HG03432 (cell line): ENCODE results near the gene CCDC116.
"Not testable (repeated sequence)": the region's sequence is repeated elsewhere in the genome, so short reads cannot be mapped to it uniquely, and the experiment has no call there.

ENCODE experiments used
- ATAC-seq: cut with Tn5 transposase; IDR thresholded peaks from one replicate; pipeline ENCODE4 v1.9.1; 2021; ENCODE audit warnings: mild to moderate bottlenecking, moderate library complexity; ENCODE audit not compliant: unreplicated experiment

Gene CCDC116

GRCh38 chr22:21629255-21630149, 3.1 kb upstream of the CCDC116 start, which contains the start of gene YDJC:
Gene YDJC (minus strand): TSS chr22:21630022. CDS start chr22:21630014, 8 bp downstream.
- ATAC-seq, result peak; percentile 80

GRCh38 chr22:21631025-21631424, 1.5 kb upstream of the CCDC116 start:
- ATAC-seq, result no peak

DNA sequence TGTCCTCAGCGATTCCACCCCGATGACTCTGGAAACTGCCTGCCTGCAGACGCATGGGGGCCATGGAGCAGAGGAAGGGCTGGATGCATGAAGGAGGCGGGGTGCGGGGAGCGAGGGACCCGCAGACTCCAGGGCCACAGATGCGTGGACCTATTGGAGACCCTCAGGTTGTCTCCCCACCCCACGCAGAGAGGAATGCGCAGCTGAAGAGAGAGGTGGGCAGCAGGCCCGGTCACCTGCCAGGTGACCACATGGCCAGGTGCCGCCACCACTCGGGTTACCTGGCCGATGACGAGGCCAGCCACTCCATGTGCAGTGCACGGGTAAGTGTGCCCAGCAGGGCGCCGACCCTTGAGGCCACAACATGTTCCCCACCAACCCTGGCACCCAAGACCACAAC, 371 bp downstream of the CCDC116 start:
- no peak for ATAC-seq

- ATAC-seq, result no peak
Observed at GRCh38 chr22:21633481-21633880, 921 bp downstream of the CCDC116 start.

- no peak for ATAC-seq
Observed at GRCh38 chr22:21634081-21634480, 1.5 kb downstream of the CCDC116 start.

DNA sequence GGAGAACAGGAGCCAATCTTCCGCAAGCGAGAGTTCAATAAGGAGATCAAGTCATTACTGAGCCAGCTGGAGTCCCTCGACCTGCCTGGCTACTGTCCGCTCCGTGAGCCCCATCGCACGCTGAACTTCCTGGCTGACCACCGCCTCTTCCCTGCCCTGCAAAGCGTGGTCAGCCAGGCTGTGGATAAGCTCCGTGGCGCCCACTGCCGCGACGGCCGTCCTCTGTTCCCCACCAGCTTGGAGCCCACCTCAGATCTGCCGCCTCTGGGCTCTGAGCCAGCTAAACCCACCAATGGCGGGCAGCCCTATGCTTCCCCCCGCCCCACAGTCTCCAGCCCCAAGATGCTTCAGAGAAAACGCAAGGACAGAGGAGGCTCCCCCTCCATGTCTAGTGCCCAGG, 2.3 kb downstream of the CCDC116 start:
- no peak for ATAC-seq

- ATAC-seq, result no peak
Observed at GRCh38 chr22:21635771-21636510, 3.4 kb downstream of the CCDC116 start.

- ATAC-seq, result no peak
Observed at GRCh38 chr22:21636629-21637218, 4.2 kb downstream of the CCDC116 start.

DNA sequence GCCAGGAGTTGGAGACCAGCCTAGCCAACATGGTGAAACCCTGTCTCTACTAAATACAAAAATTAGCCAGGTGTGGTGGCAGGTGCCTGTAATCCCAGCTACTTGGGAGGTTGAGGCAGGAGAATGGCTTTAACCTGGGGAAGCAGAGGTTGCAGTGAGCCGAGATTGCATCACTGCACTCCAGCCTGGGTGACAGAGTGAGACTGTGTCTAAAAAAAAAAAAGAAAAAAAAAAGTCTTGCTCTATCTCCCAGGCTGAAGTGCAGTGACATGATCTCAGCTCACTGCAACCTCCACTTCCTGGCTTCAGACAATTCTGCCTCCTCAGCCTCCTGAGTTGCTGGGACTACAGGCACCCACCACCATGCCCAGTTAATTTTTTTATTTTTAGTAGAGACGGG, 4.9 kb downstream of the CCDC116 start:
- ATAC-seq, result not testable (repeated sequence)

DNA sequence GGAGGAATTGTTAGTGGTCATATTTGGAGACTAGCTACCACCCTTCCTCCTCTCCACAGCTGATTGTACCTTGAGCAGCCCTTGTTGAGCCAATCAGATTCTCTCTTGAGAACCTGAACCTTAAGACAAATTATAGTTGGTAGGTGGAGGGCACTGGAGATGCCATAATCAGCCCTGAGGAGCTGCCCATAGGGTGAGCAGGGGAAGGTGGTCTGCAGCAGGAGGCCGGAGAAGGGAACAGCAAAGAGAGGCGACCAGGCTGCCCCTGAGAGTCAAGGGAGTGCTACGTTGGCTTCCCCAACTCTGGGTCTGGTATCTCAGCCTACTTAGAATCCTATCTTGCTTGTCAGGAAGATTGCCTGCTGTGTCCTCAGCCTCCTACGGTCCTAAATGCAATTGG, 6.8 kb downstream of the CCDC116 start:
- ATAC-seq, result no peak

GRCh38 chr22:21640810-21641209, 8.2 kb downstream of the CCDC116 start:
- ATAC-seq, result no peak

GRCh38 chr22:21641417-21641788, 8.8 kb downstream of the CCDC116 start:
- peak; percentile 2 for ATAC-seq

DNA sequence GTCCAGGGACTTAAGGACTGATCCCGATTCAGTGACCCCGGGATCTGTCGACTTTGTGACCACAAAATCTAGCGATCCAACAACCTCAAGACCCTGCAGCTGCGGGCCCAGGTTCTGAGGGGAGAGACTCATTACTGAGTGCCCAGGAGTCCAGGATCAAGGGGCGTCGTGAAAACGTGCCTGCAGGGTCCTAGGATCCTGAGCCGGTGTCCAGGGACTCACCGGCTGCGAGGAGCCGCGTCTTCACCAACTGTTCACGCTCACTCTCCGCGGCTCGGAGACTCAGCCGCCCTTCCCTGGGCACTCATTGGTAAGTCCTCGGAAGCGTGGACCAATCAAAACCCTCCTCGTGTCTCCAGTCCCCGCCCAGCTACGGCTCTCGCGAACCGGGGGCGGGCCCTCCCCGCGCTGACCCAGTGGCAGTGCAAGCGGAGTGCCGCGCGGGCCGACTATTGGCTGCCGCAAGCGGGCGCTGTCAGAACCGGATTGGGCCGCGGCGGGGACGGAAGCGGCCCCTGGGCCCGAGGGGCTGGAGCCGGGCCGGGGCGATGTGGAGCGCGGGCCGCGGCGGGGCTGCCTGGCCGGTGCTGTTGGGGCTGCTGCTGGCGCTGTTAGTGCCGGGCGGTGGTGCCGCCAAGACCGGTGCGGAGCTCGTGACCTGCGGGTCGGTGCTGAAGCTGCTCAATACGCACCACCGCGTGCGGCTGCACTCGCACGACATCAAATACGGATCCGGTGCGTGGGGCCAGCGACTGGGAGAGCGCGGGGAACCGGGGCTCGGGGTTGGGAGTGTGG, 9.4 kb downstream of the CCDC116 start, which contains the start of gene SDF2L1:
Gene SDF2L1, plus strand, starts transcription at position 514 of the 795 bp plus-strand sequence. Its CDS starts 35 bp downstream, at position 549.
- ATAC-seq, result peak; percentile 93

DNA sequence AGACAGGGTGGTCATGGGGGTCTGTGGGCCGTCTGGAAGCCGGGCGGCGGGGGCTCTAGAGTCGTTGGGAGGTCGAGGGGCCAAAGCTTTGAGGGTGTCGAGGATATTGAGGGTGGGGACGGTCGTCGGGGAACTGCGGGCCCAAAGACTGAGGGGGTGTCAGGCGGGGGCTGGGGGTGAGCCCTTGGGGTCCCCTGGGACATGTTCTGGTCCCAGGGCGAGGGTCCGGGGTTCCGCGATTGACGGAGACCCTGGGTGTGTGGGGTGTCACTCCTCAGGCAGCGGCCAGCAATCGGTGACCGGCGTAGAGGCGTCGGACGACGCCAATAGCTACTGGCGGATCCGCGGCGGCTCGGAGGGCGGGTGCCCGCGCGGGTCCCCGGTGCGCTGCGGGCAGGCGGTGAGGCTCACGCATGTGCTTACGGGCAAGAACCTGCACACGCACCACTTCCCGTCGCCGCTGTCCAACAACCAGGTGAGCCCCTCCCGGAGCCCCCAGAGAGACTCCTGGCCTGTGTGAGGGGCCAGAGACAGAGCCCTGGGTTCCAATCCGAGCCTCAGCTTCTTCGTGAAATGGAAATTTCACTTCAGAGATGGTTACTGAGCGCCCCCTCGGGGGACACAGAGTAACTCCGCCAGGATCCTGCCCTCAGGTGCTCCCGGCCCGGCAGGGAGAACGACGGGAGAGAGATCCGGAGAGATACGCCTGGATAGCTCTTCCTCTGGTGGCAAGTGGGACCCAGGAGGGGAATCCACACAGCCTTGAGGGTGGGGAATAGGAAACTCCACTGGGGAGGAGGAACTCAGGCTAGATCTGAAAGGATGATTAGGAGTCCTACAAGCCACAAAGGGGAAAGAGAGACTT, 10.3 kb downstream of the CCDC116 start:
- no peak for ATAC-seq

- ATAC-seq, result no peak
Observed at GRCh38 chr22:21643533-21644357, 11.2 kb downstream of the CCDC116 start.

DNA sequence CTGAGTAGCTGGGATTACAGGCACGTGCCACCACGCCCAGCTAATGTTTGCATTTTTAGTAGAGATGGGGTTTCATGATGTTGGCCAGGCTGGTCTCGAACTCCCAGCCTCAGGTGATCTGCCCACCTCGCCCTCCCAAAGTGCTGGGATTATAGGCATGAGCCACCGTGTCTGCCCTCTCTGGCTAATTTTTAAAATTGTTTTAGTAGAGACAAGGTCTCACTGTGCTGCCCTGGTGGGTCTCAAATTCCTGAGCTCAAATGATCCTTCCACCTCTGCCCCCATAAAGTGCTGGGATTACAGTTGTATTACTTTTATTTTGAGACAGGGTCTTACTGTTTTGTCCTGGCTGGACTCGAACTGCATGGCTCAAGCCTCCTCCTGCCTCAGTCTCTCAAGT, 13.0 kb downstream of the CCDC116 start:
- not testable (repeated sequence) for ATAC-seq

DNA sequence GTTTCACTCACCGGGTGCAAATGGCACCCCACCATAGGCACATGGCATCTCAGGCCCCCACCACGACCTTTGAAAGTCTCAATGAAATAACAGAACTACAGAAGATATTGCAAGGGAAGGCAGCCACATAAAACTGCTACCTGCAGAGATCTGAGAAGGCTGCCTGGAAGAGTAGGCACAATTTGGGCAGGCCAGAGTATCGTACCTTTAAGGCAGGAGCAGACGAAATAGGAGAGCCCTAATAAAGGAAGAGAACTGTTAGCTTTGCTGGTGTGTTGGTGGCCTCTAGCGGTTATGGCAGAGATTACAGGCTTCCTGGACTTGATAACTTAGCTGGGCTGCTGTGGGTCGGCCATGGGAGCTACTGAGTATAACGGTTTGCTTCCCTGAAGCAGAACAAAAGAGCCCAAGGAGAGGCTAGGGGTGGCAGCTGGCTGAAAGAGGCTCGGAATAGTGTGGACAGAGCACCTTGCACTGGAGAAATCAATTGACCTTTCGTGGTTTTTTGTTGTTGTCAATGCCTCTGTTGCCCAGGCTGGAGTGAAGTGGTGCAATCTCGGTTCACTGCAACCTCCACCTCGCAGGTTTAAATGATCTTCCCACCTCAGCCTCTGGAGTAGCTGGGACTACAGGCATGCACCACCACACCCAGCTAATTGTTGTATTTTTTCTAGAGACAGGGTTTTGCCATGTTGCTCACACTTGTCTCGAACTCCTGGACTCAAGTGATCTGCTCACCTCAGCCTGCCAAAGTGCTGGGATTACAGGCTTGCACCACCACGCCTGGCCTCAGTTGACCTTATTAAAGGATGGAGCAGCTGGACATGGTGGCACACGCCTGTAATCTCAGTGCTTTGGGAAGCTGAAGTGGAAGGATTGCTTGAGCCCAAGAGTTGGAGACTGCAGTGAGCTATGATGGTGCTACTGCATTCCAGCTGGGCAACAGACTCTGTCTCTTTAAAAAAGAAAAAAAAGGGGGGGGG, 14.3 kb downstream of the CCDC116 start:
- no peak for ATAC-seq

- ATAC-seq, result no peak
Observed at GRCh38 chr22:21650280-21650679, 17.7 kb downstream of the CCDC116 start.
